Endothelial cell of umbilical vein (primary cell): ENCODE measurements around the gene PPP1CA. TPM values are rescaled to one million over a fixed set of nuclear protein-coding genes. Genes with fewer than 3 reads are reported as not detected.

Source experiments
- BruUV-seq: library from RNA; stranded (reverse); fragments of 400-500 nt; replicated peaks from 2 replicates; lab custom pipeline; 2021; lab: Mats Ljungman, UMichigan
- CTCF ChIA-PET: fragments of 300-600, 350-600 bp; sonication (Branson Sonifier 250); formaldehyde crosslinking; loops from one replicate; lab custom pipeline; 2021; ENCODE audit warnings: antibody characterized with exemption, inconsistent platforms; lab: Charles Lee
- POLR2A ChIA-PET: fragments of 300-600, 350-600 bp; sonication (Branson Sonifier 250); formaldehyde crosslinking; loops from one replicate; lab custom pipeline; 2021; ENCODE audit warnings: antibody characterized with exemption, inconsistent platforms; lab: Charles Lee
- DNase-seq: peaks from one replicate; pipeline ENCODE4 v3.0.0-alpha.2; 2011; ENCODE audit warnings: low read depth, low spot score
- FAIRE-seq: peaks from 2 replicates; lab custom pipeline; 2011; peaks lifted over from hg19 to GRCh38; lab: Jason Lieb, UNC
- H2AFZ ChIP-seq: 2 replicates; pipeline ENCODE4 v1.6.0; 2012; ENCODE audit warnings: low read depth, low read length, control low read depth, inconsistent platforms
- H3K27ac ChIP-seq: 2 replicates; pipeline ENCODE4 v1.5.1; 2011; ENCODE audit warnings: low read depth, mild to moderate bottlenecking, control low read depth, low read length, moderate library complexity; ENCODE audit not compliant: insufficient read depth
- H3K27me3 ChIP-seq, 2 experiments: 2 replicates each; pipeline versions ENCODE4 v1.6.0 to v1.6.1; 2011; ENCODE audit warnings: low read length in 2 of 2, mixed read lengths in 1 of 2; ENCODE audit not compliant: control insufficient read depth in 2 of 2, insufficient read depth in 2 of 2
- H3K36me3 ChIP-seq, 2 experiments: 2 replicates in 1 of 2; 3 replicates in 1 of 2; pipeline ENCODE4 v1.5.1; 2011; ENCODE audit warnings: low read length in 2 of 2, mild to moderate bottlenecking in 1 of 2, moderate library complexity in 1 of 2; ENCODE audit not compliant: control insufficient read depth in 2 of 2, insufficient read depth in 2 of 2; ENCODE audit errors: extremely low read depth in 1 of 2
- H3K4me1 ChIP-seq: 3 replicates; pipeline ENCODE4 v1.5.1; 2011; ENCODE audit warnings: mild to moderate bottlenecking, low read length; ENCODE audit not compliant: control insufficient read depth, insufficient read depth; ENCODE audit errors: extremely low read depth
- H3K4me2 ChIP-seq: 2 replicates; pipeline ENCODE4 v1.6.1; 2011; ENCODE audit warnings: low read length, control low read depth, mixed read lengths; ENCODE audit not compliant: insufficient read depth
- H3K4me3 ChIP-seq, 3 experiments: fragments of 200-600 bp in 1 of 3; sonication (generic), shearing (Covaris generic) in 1 of 3; replicated peaks in 1 of 3; 2 replicates each; pipeline ENCODE4 v1.5.1; 2011 to 2016; ENCODE audit warnings: control low read depth in 3 of 3, low read length in 3 of 3, mild to moderate bottlenecking in 2 of 3, inconsistent platforms in 1 of 3, low read depth in 1 of 3, moderate library complexity in 1 of 3; ENCODE audit not compliant: insufficient read depth in 1 of 3
- H3K79me2 ChIP-seq: 2 replicates; pipeline ENCODE4 v1.6.0; 2012; ENCODE audit warnings: low read length, inconsistent platforms; ENCODE audit not compliant: control insufficient read depth, insufficient read depth
- H3K9ac ChIP-seq: replicated peaks from 2 replicates; pipeline ENCODE3; 2011; ENCODE audit warnings: low read length, control low read depth; ENCODE audit not compliant: insufficient read depth; ENCODE audit errors: extremely low read depth
- H3K9me1 ChIP-seq: replicated peaks from 3 replicates; pipeline ENCODE4 v1.6.0; 2011; ENCODE audit warnings: mild to moderate bottlenecking, low read length; ENCODE audit not compliant: control insufficient read depth, insufficient read depth; ENCODE audit errors: extremely low read depth
- H3K9me3 ChIP-seq: replicated peaks from 2 replicates; pipeline ENCODE4 v1.5.1; 2012; ENCODE audit warnings: low read length, inconsistent platforms; ENCODE audit not compliant: control insufficient read depth, insufficient read depth
- H4K20me1 ChIP-seq: replicated peaks from 2 replicates; pipeline ENCODE3; 2011; ENCODE audit warnings: mild to moderate bottlenecking, low read length; ENCODE audit not compliant: control insufficient read depth, insufficient read depth; ENCODE audit errors: extremely low read depth
- EZH2 ChIP-seq: IDR thresholded peaks from 2 replicates; pipeline ENCODE4 v1.6.1; 2012; ENCODE audit warnings: borderline replicate concordance, low read depth, mild to moderate bottlenecking, moderate library complexity, low read length, inconsistent platforms; ENCODE audit not compliant: severe bottlenecking
- FOS ChIP-seq: IDR thresholded peaks from 2 replicates; pipeline ENCODE4 v1.6.1; 2011; ENCODE audit warnings: mild to moderate bottlenecking, low read length, moderate library complexity, borderline replicate concordance; ENCODE audit not compliant: insufficient read depth
- GATA2 ChIP-seq: IDR thresholded peaks from 2 replicates; pipeline ENCODE4 v1.7.0; 2011; ENCODE audit warnings: low read depth, mild to moderate bottlenecking, moderate library complexity, mixed read lengths, low read length; ENCODE audit not compliant: insufficient read length, insufficient read depth
- MYC ChIP-seq: IDR thresholded peaks from one replicate; pipeline ENCODE4 v1.6.1; 2011; ENCODE audit warnings: mild to moderate bottlenecking, low read depth, low read length
- POLR2A ChIP-seq: IDR thresholded peaks from 2 replicates; pipeline ENCODE4 v1.6.1; 2012; ENCODE audit warnings: low read depth, mild to moderate bottlenecking, control low read depth, low read length
- POLR2AphosphoS5 ChIP-seq: IDR thresholded peaks from 2 replicates; pipeline ENCODE4 v1.6.1; 2012; ENCODE audit warnings: low read depth, mild to moderate bottlenecking, control low read depth, low read length, moderate library complexity; ENCODE audit not compliant: insufficient read depth
- dilution Hi-C: fragments of 300-500 bp; cut with MboI; formaldehyde crosslinking; loops from one replicate; pipeline ENCODE4 v1.15.0; 2019; ENCODE audit warnings: low sequenced_read_pairs; ENCODE audit not compliant: extremely low pct_ligation_motif_present
- intact Hi-C: fragments of 100-400 bp; cut with micrococcal nuclease; formaldehyde crosslinking; loops from one replicate; pipeline ENCODE4 v1.10.0; 2022
- polyA plus RNA-seq, 4 experiments: library from polyadenylated mRNA; depleted of rRNA in 3 of 4; stranded (reverse) in 3 of 4; unstranded in 1 of 4; fragments of >200 nt; gene quantifications; 2 replicates each; pipeline versions ENCODE4 v1.2.1 to v1.2.3, GENCODE V29; 2011 to 2012; ENCODE audit warnings: missing spikeins in 1 of 4
- total RNA-seq: library from RNA; stranded (reverse); gene quantifications from 2 replicates; pipeline ENCODE4 v1.2.3, GENCODE V29; 2021
- TF ChIP-seq, protein P1 (sequence below): IDR thresholded peaks from 2 replicates; pipeline ENCODE4 v1.6.1; 2011; ENCODE audit not compliant: insufficient read depth, insufficient read length
- TF ChIP-seq, protein P2 (sequence below), 2 donors: IDR thresholded peaks; 1 replicate in 1 of 2; 2 replicates in 1 of 2; pipeline ENCODE4 v1.5.1; 2011; ENCODE audit warnings: low read length in 2 of 2, mild to moderate bottlenecking in 2 of 2, moderate library complexity in 2 of 2, control low read depth in 1 of 2, inconsistent platforms in 1 of 2, low read depth in 1 of 2; ENCODE audit not compliant: insufficient read depth in 1 of 2; ENCODE audit errors: extremely low read depth in 1 of 2

PPP1CA gene
- total and polyA plus RNA-seq, 2 donors (not counting 3 experiments of a cell fraction or from before 2014, with no cell fraction given): 192 to 419 TPM

DNA sequence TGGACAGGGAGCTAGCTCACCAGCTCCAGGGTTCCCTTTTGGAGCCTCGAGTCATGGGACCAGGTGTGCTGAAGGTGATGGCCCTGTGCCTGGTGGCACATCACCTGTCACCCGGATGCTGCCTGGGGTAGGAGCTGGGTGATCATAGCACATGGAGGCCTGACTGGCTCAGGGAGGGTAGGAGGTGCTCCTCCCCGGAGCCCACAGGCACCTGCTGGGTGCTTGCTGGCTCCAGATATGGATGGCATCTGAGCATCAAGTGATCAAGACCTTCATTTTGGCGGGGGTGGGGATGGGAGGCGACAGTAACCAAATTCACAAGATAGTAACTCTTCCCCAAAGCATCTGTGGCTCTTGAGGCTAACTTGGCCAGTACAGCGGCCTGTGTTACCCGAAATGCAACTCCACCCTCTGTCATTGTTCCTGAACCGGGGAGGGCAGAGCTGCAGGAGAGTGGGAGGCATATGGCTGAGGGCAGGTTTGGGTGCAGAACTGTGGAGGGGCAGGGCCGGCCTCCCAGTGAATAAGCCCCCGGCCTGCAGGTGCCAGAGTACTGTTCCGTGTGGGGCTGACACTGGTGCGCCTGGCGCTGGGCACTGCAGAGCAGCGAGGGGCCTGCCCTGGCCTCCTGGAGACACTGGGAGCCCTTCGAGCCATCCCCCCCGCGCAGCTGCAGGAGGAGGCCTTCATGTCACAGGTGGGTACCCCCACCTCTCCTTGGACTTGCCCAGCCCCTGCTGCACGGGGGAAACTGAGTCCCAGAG is 7.0 kb upstream of the PPP1CA start:
- H3K36me3 ChIP-seq: no peaks in the 10 kb centered on the region
- no peaks in the 10 kb centered on the region for H3K79me2 ChIP-seq
- no peak overlapping the region for H3K4me2 ChIP-seq
- BruUV-seq: no TSS peak
- no peaks in the 10 kb centered on the region for H3K9me3 ChIP-seq
- no peak for TF ChIP-seq MYC
- TF ChIP-seq POLR2A: no peak
- TF ChIP-seq, protein P1, sequence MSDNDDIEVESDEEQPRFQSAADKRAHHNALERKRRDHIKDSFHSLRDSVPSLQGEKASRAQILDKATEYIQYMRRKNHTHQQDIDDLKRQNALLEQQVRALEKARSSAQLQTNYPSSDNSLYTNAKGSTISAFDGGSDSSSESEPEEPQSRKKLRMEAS: no peak
- TF ChIP-seq POLR2AphosphoS5: no peak
- no peak for TF ChIP-seq EZH2
- TF ChIP-seq, protein P2, sequence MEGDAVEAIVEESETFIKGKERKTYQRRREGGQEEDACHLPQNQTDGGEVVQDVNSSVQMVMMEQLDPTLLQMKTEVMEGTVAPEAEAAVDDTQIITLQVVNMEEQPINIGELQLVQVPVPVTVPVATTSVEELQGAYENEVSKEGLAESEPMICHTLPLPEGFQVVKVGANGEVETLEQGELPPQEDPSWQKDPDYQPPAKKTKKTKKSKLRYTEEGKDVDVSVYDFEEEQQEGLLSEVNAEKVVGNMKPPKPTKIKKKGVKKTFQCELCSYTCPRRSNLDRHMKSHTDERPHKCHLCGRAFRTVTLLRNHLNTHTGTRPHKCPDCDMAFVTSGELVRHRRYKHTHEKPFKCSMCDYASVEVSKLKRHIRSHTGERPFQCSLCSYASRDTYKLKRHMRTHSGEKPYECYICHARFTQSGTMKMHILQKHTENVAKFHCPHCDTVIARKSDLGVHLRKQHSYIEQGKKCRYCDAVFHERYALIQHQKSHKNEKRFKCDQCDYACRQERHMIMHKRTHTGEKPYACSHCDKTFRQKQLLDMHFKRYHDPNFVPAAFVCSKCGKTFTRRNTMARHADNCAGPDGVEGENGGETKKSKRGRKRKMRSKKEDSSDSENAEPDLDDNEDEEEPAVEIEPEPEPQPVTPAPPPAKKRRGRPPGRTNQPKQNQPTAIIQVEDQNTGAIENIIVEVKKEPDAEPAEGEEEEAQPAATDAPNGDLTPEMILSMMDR (IDR thresholded peaks at IDR 0.05; ENCODE audit: extremely low read depth in 1 of 2, insufficient read depth in 1 of 2, low read depth in 1 of 2, low read length in 2 of 2): no peak
- no peak for TF ChIP-seq GATA2
- TF ChIP-seq FOS: no peak
- no peaks in the 10 kb centered on the region for H3K9me1 ChIP-seq
- no peak overlapping the region for H3K9ac ChIP-seq
- H3K4me3 ChIP-seq: no peak overlapping the region
- dilution Hi-C loops (no loop called here), intact Hi-C loops (no loop called here)
- H2AFZ ChIP-seq: no peak overlapping the region
- H3K27ac ChIP-seq: no peak overlapping the region
- ChIA-PET CTCF (interaction anchor here (1.3 kb wide), 1 partner anchor 10 kb away, joined by 3 read pairs; no protein-coding TSS in a partner anchor), POLR2A (no interaction called here)
- DNase-seq: no peak
- peaks cover 0 to 4% of the 10 kb centered on the region in 2 experiments for H3K27me3 ChIP-seq
- FAIRE-seq: no peak
- no peaks in the 10 kb centered on the region for H4K20me1 ChIP-seq
- no peaks in the 10 kb centered on the region for H3K4me1 ChIP-seq
